H1 (cell line): ENCODE data around the gene SLC24A3.

Source experiments
- CTCF ChIP-seq, 3 experiments: IDR thresholded peaks; 1 replicate in 2 of 3; 2 replicates in 1 of 3; pipeline versions ENCODE4 v1.5.1 to v1.6.1; 2011; ENCODE audit warnings: low read length in 3 of 3, mild to moderate bottlenecking in 3 of 3, inconsistent platforms in 2 of 3, low read depth in 1 of 3, moderate library complexity in 1 of 3; ENCODE audit not compliant: insufficient read depth in 1 of 3; ENCODE audit errors: control extremely low read depth in 1 of 3
- EZH2 ChIP-seq: fragments of 200-600 bp; sonication (generic); IDR thresholded peaks from 2 replicates; pipeline ENCODE4 v1.7.1; 2012; ENCODE audit warnings: low read depth, mild to moderate bottlenecking, moderate library complexity, low read length, inconsistent platforms; ENCODE audit not compliant: severe bottlenecking
- POLR2A ChIP-seq, 2 experiments: IDR thresholded peaks; 1 replicate in 1 of 2; 2 replicates in 1 of 2; pipeline ENCODE4 v1.6.1; 2011; ENCODE audit warnings: low read depth in 2 of 2, low read length in 2 of 2, mild to moderate bottlenecking in 2 of 2; ENCODE audit errors: control extremely low read depth in 1 of 2

DNA sequence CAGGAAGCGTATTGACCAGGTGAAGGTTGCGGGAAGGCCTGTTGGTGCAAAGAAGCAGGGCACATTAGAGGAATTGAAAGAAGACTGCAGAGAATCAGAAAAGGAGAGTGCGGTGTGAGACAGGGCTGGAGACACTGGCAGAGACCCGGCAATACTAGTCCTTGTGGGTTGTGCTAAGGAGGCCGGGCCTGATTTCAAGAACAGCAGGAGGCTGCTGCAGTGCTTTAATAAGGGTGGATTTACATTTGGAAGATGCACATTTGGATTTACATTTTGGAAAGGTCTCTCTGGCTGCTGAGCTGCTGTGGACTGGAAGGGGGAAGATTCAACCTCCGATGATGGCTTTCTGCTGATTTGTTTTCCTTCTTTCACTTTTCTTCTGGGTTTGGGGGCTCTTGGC, 167.8 kb downstream of the SLC24A3 start:
- TF ChIP-seq CTCF (IDR thresholded peaks at IDR 0.05; ENCODE audit: control extremely low read depth in 1 of 3, insufficient read depth in 1 of 3, low read depth in 1 of 3, low read length in 3 of 3) (no peak), EZH2 (no peak), POLR2A (IDR thresholded peaks at IDR 0.05; ENCODE audit: control extremely low read depth in 1 of 2, low read depth in 2 of 2, low read length in 2 of 2) (no peak)
